ENCODE data around the gene PDZD4. TPM values are rescaled to one million over a fixed set of nuclear protein-coding genes. Genes with fewer than 3 reads are reported as not detected.

PDZD4 gene
- total and polyA plus RNA-seq, 2 donors, result 0.61 to 7.9 TPM

DNA sequence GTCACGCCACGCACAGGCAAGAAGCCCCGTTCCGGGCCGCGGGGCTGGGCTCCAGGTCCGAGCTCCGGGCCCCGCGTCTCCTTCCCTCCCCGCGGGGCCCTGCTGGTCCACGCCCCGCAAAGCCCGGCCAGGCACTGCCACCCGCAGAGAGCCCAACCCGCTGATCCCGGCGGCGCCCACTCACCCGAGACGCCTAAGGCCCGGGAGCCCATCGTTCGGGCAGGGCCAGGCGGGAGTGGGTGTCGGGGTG is 870 bp downstream of the PDZD4 start:
- Histone ChIP-seq H3K27ac (ENCODE audit: low read depth in 1 of 2, low read length in 1 of 2) (no peak overlapping the region), H3K9me3 (ENCODE audit: control insufficient read depth in 2 of 2, insufficient read depth in 1 of 2, low read length in 1 of 2) (peaks cover 1 to 11% of the 10 kb centered on the region in 2 donors), H3K36me3 (ENCODE audit: control insufficient read depth in 2 of 2, insufficient read depth in 2 of 2, low read length in 1 of 2) (no peaks in the 10 kb centered on the region), H3K4me1 (ENCODE audit: control insufficient read depth in 2 of 2, insufficient read depth in 2 of 2, low read length in 2 of 2) (no peaks in the 10 kb centered on the region), H3K4me3 (ENCODE audit: low read length in 2 of 2) (peak overlapping the region in 1 of 2 donors; percentile 15), H3K27me3 (ENCODE audit: control insufficient read depth in 2 of 2, insufficient read depth in 1 of 2, low read length in 1 of 2) (peaks cover 17 to 88% of the 10 kb centered on the region in 2 donors)
- 3% methylated on average over 27 of the region's 27 CpGs for WGBS
- DNase-seq (ENCODE audit: low read depth in 6 of 9, low spot score in 9 of 9), result no peak

DNA sequence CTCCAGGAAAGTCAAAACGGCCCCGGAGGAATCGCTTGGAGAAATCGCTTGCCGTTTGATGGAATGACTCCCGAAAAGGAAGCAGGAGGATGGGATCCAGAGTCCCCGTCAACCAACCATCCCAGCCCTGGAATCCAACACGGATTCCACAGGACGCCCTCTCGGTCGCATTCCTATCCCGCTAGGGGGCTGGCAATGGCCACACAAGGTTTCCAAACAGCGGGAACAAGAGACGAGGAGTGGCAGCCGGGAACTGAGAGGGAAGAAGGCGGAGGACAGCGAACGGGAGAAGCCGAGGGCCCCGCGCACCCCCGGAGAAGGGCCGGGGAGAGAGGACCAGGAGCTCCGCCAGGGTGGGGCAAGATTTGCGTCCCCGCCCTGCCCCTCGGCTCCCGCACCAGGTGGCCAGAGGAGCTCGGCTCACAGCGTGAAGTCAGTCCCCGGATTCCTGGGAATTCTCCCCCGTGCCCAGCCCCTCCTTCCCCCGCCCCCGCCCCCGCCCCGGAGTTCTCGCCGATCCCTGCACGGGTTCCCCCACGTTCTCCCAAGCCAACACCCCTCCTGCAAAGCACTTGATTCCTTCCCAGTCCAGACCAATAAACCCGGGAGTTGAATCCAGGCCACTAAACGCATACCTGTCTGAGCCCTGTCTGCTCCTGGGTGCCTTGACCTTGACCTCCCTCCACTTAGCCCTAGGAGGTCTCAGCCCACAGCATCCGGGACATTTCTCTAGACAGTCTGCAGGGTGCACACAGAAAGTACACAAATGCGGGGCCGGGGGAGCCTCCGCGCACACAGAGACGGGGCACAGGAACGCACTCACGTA is 1.4 kb downstream of the PDZD4 start:
- Histone ChIP-seq H3K9me3 (ENCODE audit: control insufficient read depth in 2 of 2, insufficient read depth in 1 of 2, low read length in 1 of 2) (peaks cover 1 to 11% of the 10 kb centered on the region in 2 donors), H3K4me1 (ENCODE audit: control insufficient read depth in 2 of 2, insufficient read depth in 2 of 2, low read length in 2 of 2) (no peaks in the 10 kb centered on the region), H3K4me3 (ENCODE audit: low read length in 2 of 2) (peak overlapping the region in 1 of 2 donors; percentile 15), H3K27me3 (ENCODE audit: control insufficient read depth in 2 of 2, insufficient read depth in 1 of 2, low read length in 1 of 2) (peaks cover 17 to 91% of the 10 kb centered on the region in 2 donors), H3K36me3 (ENCODE audit: control insufficient read depth in 2 of 2, insufficient read depth in 2 of 2, low read length in 1 of 2) (no peaks in the 10 kb centered on the region), H3K27ac (ENCODE audit: low read depth in 1 of 2, low read length in 1 of 2) (no peak overlapping the region)
- WGBS, result 12% methylated on average over 49 of the region's 50 CpGs
- DNase-seq (ENCODE audit: low read depth in 6 of 9, low spot score in 9 of 9), result no peak

DNA sequence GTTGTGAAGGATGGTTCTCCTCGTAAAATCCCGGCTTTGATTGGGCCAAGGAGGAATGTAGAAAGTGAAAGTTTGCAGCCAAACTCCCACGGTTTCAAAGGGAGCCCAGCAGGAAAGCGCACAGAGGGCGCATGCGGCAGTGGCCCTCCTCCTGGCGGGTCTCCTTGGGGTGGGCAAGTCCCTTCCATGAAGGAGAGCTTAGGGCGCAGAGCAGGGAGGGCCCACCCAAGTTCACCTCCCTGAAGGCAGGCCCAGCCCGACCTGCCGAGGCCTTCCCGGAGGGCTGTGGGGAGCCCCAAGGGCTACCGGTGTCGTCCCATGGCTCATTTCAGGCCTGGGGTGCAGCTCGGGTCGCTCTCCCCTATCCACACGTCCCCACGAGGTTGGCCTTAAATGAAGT is 2.0 kb downstream of the PDZD4 start:
- WGBS, result 50% methylated on average over 17 of the region's 17 CpGs
- H3K4me1 ChIP-seq (ENCODE audit: control insufficient read depth in 2 of 2, insufficient read depth in 2 of 2, low read length in 2 of 2), result no peaks in the 10 kb centered on the region
- no peak overlapping the region for H3K4me3 ChIP-seq (ENCODE audit: low read length in 2 of 2)
- peaks cover 1 to 11% of the 10 kb centered on the region in 2 donors for H3K9me3 ChIP-seq (ENCODE audit: control insufficient read depth in 2 of 2, insufficient read depth in 1 of 2, low read length in 1 of 2)
- peaks cover 17 to 91% of the 10 kb centered on the region in 2 donors for H3K27me3 ChIP-seq (ENCODE audit: control insufficient read depth in 2 of 2, insufficient read depth in 1 of 2, low read length in 1 of 2)
- no peak for DNase-seq (ENCODE audit: low read depth in 6 of 9, low spot score in 9 of 9)
- no peaks in the 10 kb centered on the region for H3K36me3 ChIP-seq (ENCODE audit: control insufficient read depth in 2 of 2, insufficient read depth in 2 of 2, low read length in 1 of 2)
- no peak overlapping the region for H3K27ac ChIP-seq (ENCODE audit: low read depth in 1 of 2, low read length in 1 of 2)

- H3K36me3 ChIP-seq (ENCODE audit: control insufficient read depth in 2 of 2, insufficient read depth in 2 of 2, low read length in 1 of 2), result no peaks in the 10 kb centered on the region
- no peaks in the 10 kb centered on the region for H3K4me1 ChIP-seq (ENCODE audit: control insufficient read depth in 2 of 2, insufficient read depth in 2 of 2, low read length in 2 of 2)
- peaks cover 17 to 87% of the 10 kb centered on the region in 2 donors for H3K27me3 ChIP-seq (ENCODE audit: control insufficient read depth in 2 of 2, insufficient read depth in 1 of 2, low read length in 1 of 2)
- no peak for DNase-seq (ENCODE audit: low read depth in 6 of 9, low spot score in 9 of 9)
- H3K9me3 ChIP-seq (ENCODE audit: control insufficient read depth in 2 of 2, insufficient read depth in 1 of 2, low read length in 1 of 2), result peaks cover 1 to 11% of the 10 kb centered on the region in 2 donors
- no peak overlapping the region for H3K4me3 ChIP-seq (ENCODE audit: low read length in 2 of 2)
- WGBS, result 91% methylated on average over 9 of the region's 9 CpGs
- no peak overlapping the region for H3K27ac ChIP-seq (ENCODE audit: low read depth in 1 of 2, low read length in 1 of 2)
Measured at GRCh38 chrX:153827903-153828302, 2.4 kb downstream of the PDZD4 start.

DNA sequence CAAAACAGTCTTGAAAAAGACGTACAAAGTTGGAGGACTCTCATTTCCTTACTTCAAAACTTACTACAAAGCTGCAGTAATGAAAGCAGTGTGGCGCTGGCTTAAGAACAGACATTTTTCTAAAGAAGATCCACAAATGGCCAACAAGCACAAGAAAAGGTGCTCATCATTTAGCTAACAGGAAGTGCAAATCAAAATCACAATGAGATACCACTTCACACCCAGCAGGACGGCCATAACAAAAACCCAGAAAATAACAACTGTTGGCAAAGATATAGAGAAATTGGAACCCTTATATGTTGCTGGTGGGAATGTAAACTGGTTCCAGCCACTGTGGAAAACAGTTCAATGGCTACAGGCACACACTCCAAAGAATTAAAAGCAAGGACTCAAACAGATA is 3.3 kb downstream of the PDZD4 start:
- no peak for DNase-seq (ENCODE audit: low read depth in 6 of 9, low spot score in 9 of 9)
- WGBS, result 89% methylated on average over 3 of the region's 3 CpGs
- H3K36me3 ChIP-seq (ENCODE audit: control insufficient read depth in 2 of 2, insufficient read depth in 2 of 2, low read length in 1 of 2), result no peaks in the 10 kb centered on the region
- no peak overlapping the region for H3K27ac ChIP-seq (ENCODE audit: low read depth in 1 of 2, low read length in 1 of 2)
- H3K9me3 ChIP-seq (ENCODE audit: control insufficient read depth in 2 of 2, insufficient read depth in 1 of 2, low read length in 1 of 2), result peaks cover under 1 to 5% of the 10 kb centered on the region in 2 donors
- peaks cover 15 to 78% of the 10 kb centered on the region in 2 donors for H3K27me3 ChIP-seq (ENCODE audit: control insufficient read depth in 2 of 2, insufficient read depth in 1 of 2, low read length in 1 of 2)
- no peak overlapping the region for H3K4me3 ChIP-seq (ENCODE audit: low read length in 2 of 2)
- no peaks in the 10 kb centered on the region for H3K4me1 ChIP-seq (ENCODE audit: control insufficient read depth in 2 of 2, insufficient read depth in 2 of 2, low read length in 2 of 2)

GRCh38 chrX:153825042-153825441 is 5.3 kb downstream of the PDZD4 start:
- 86% methylated on average over 8 of the region's 8 CpGs for WGBS
- H3K36me3 ChIP-seq (ENCODE audit: control insufficient read depth in 2 of 2, insufficient read depth in 2 of 2, low read length in 1 of 2), result no peaks in the 10 kb centered on the region

DNA sequence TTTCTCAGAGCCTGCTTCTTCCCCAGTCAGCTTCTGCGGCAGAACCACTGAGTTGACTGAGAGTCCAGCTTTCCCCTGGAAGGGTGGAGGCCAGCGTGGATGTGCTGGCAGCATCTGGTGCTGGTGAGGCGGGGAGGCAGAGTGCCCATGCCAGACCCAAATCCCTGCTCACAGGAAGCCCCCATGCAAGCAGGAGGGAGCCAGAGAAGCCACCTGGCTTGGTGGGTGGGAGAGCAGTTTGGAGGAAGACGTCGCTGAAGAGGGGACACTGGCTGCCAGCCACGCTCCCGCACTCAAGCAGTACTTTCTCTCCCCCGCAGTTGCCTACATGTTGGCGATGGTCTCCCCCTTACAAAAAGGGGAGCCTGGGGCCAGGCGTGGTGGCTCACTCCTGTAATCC is 6.0 kb downstream of the PDZD4 start:
- no peak for DNase-seq (ENCODE audit: low read depth in 6 of 9, low spot score in 9 of 9)
- no peak overlapping the region for H3K4me3 ChIP-seq (ENCODE audit: low read length in 2 of 2)
- 52% methylated on average over 10 of the region's 10 CpGs for whole genome bisulfite sequencing
- peaks cover 7 to 67% of the 10 kb centered on the region in 2 donors for H3K27me3 ChIP-seq (ENCODE audit: control insufficient read depth in 2 of 2, insufficient read depth in 1 of 2, low read length in 1 of 2)
- H3K27ac ChIP-seq (ENCODE audit: low read depth in 1 of 2, low read length in 1 of 2), result no peak overlapping the region
- H3K9me3 ChIP-seq (ENCODE audit: control insufficient read depth in 2 of 2, insufficient read depth in 1 of 2, low read length in 1 of 2), result no peaks in the 10 kb centered on the region
- peaks cover 0 to 17% of the 10 kb centered on the region in 2 donors for H3K4me1 ChIP-seq (ENCODE audit: control insufficient read depth in 2 of 2, insufficient read depth in 2 of 2, low read length in 2 of 2)
- no peaks in the 10 kb centered on the region for H3K36me3 ChIP-seq (ENCODE audit: control insufficient read depth in 2 of 2, insufficient read depth in 2 of 2, low read length in 1 of 2)

More at GRCh38 chrX:153825042-153825441, 5.3 kb downstream of the PDZD4 start:
- H3K9me3 ChIP-seq (ENCODE audit: control insufficient read depth in 2 of 2, insufficient read depth in 1 of 2, low read length in 1 of 2), result no peaks in the 10 kb centered on the region
- peaks cover 0 to 12% of the 10 kb centered on the region in 2 donors for H3K4me1 ChIP-seq (ENCODE audit: control insufficient read depth in 2 of 2, insufficient read depth in 2 of 2, low read length in 2 of 2)
- peaks cover 7 to 68% of the 10 kb centered on the region in 2 donors for H3K27me3 ChIP-seq (ENCODE audit: control insufficient read depth in 2 of 2, insufficient read depth in 1 of 2, low read length in 1 of 2)
- no peak for DNase-seq (ENCODE audit: low read depth in 6 of 9, low spot score in 9 of 9)
- H3K4me3 ChIP-seq (ENCODE audit: low read length in 2 of 2), result no peak overlapping the region
- H3K27ac ChIP-seq (ENCODE audit: low read depth in 1 of 2, low read length in 1 of 2), result no peak overlapping the region

GRCh38 chrX:153821066-153821465 is 9.3 kb downstream of the PDZD4 start:
- DNase-seq (ENCODE audit: low read depth in 6 of 9, low spot score in 9 of 9), result no peak
- Histone ChIP-seq H3K27ac (ENCODE audit: low read depth in 1 of 2, low read length in 1 of 2) (no peak overlapping the region), H3K9me3 (ENCODE audit: control insufficient read depth in 2 of 2, insufficient read depth in 1 of 2, low read length in 1 of 2) (no peaks in the 10 kb centered on the region), H3K27me3 (ENCODE audit: control insufficient read depth in 2 of 2, insufficient read depth in 1 of 2, low read length in 1 of 2) (peaks cover 0 to 64% of the 10 kb centered on the region in 2 donors), H3K4me3 (ENCODE audit: low read length in 2 of 2) (no peak overlapping the region), H3K36me3 (ENCODE audit: control insufficient read depth in 2 of 2, insufficient read depth in 2 of 2, low read length in 1 of 2) (no peaks in the 10 kb centered on the region), H3K4me1 (ENCODE audit: control insufficient read depth in 2 of 2, insufficient read depth in 2 of 2, low read length in 2 of 2) (peaks cover 0 to 24% of the 10 kb centered on the region in 2 donors)
- 92% methylated on average over 9 of the region's 9 CpGs for WGBS

- no peak overlapping the region for H3K27ac ChIP-seq (ENCODE audit: low read depth in 1 of 2, low read length in 1 of 2)
- H3K4me3 ChIP-seq (ENCODE audit: low read length in 2 of 2), result no peak overlapping the region
- peaks cover 0 to 59% of the 10 kb centered on the region in 2 donors for H3K27me3 ChIP-seq (ENCODE audit: control insufficient read depth in 2 of 2, insufficient read depth in 1 of 2, low read length in 1 of 2)
- H3K9me3 ChIP-seq (ENCODE audit: control insufficient read depth in 2 of 2, insufficient read depth in 1 of 2, low read length in 1 of 2), result no peaks in the 10 kb centered on the region
- WGBS, result 55% methylated on average over 7 of the region's 7 CpGs
- H3K4me1 ChIP-seq (ENCODE audit: control insufficient read depth in 2 of 2, insufficient read depth in 2 of 2, low read length in 2 of 2), result peaks cover 0 to 24% of the 10 kb centered on the region in 2 donors
- DNase-seq (ENCODE audit: low read depth in 6 of 9, low spot score in 9 of 9), result no peak
- H3K36me3 ChIP-seq (ENCODE audit: control insufficient read depth in 2 of 2, insufficient read depth in 2 of 2, low read length in 1 of 2), result no peaks in the 10 kb centered on the region
Measured at GRCh38 chrX:153820601-153821000, 9.7 kb downstream of the PDZD4 start.
